Measurements from ENCODE around the gene TSPAN7. TPM values are rescaled to one million over a fixed set of nuclear protein-coding genes. Genes with fewer than 3 reads are reported as not detected.

TSPAN7 gene
- total RNA-seq, 1 experiment from 2014 or later = 3.5 TPM

GRCh38 chrX:38575888-38576287, 14.5 kb downstream of the TSPAN7 start:
- no peaks in the 10 kb centered on the region for H3K27me3 ChIP-seq (ENCODE audit: insufficient read depth, low read length)

More at GRCh38 chrX:38575888-38576287, 14.5 kb downstream of the TSPAN7 start:
- H3K4me3 Mint-ChIP-seq = no peak overlapping the region
- Histone ChIP-seq H2BK5ac (ENCODE audit: insufficient read length, low read length) (no peak overlapping the region), H3K9me3 (ENCODE audit: control insufficient read depth, low read depth, low read length) (no peaks in the 10 kb centered on the region), H3K4ac (ENCODE audit: low read depth, low read length) (no peak overlapping the region), H4K91ac (ENCODE audit: insufficient read length, low read depth, low read length) (no peak overlapping the region), H3K27ac (ENCODE audit: insufficient read length, low read depth, low read length) (no peak overlapping the region), H3K56ac (ENCODE audit: insufficient read length, low read depth, low read length) (no peak overlapping the region), H3K4me2 (ENCODE audit: insufficient read depth, insufficient read length, low read length) (no peak overlapping the region), H2BK20ac (ENCODE audit: low read depth, low read length, poor library complexity, severe bottlenecking) (no peak overlapping the region), H3K14ac (ENCODE audit: insufficient read depth, low read length) (no peak overlapping the region), H4K5ac (ENCODE audit: insufficient read length, low read depth, low read length) (no peak overlapping the region), H3K79me2 (ENCODE audit: insufficient read depth, low read length) (no peaks in the 10 kb centered on the region), H3K79me1 (ENCODE audit: insufficient read depth, low read depth, low read length, poor library complexity, severe bottlenecking) (no peaks in the 10 kb centered on the region), H3K23me2 (ENCODE audit: insufficient read length, low read depth, low read length, poor library complexity, severe bottlenecking) (no peaks in the 10 kb centered on the region), H2BK120ac (ENCODE audit: low read depth, low read length, poor library complexity, severe bottlenecking) (no peak overlapping the region), H3T11ph (ENCODE audit: low read length) (no peak overlapping the region), H3K4me1 (ENCODE audit: insufficient read depth, low read length) (no peaks in the 10 kb centered on the region), H3K23ac (ENCODE audit: insufficient read length, low read depth, low read length) (no peak overlapping the region), H2AFZ (ENCODE audit: low read length) (no peak overlapping the region), H2BK15ac (ENCODE audit: low read depth, low read length) (no peak overlapping the region), H4K8ac (replicated peaks; ENCODE audit: insufficient read length, low read depth, low read length) (no peak overlapping the region), H2AK5ac (ENCODE audit: insufficient read length, low read length) (no peak overlapping the region), H3K9ac (ENCODE audit: extremely low read depth, insufficient read length, low read length) (no peak overlapping the region), H3K18ac (ENCODE audit: insufficient read length, low read depth, low read length) (no peak overlapping the region), H4K20me1 (ENCODE audit: control insufficient read depth, insufficient read depth, insufficient read length) (no peaks in the 10 kb centered on the region), H2BK12ac (ENCODE audit: insufficient read length, low read depth, low read length) (no peak overlapping the region)
- DNase-seq = no peak
- H3K9me3 Mint-ChIP-seq = peaks cover 42 to 49% of the 10 kb centered on the region in 2 experiments
- no peak overlapping the region for H3K27ac Mint-ChIP-seq
- H3K27me3 Mint-ChIP-seq (ENCODE audit: low read depth) = no peaks in the 10 kb centered on the region
- no peaks in the 10 kb centered on the region for H3K4me1 Mint-ChIP-seq
- TF ChIP-seq, protein P1, sequence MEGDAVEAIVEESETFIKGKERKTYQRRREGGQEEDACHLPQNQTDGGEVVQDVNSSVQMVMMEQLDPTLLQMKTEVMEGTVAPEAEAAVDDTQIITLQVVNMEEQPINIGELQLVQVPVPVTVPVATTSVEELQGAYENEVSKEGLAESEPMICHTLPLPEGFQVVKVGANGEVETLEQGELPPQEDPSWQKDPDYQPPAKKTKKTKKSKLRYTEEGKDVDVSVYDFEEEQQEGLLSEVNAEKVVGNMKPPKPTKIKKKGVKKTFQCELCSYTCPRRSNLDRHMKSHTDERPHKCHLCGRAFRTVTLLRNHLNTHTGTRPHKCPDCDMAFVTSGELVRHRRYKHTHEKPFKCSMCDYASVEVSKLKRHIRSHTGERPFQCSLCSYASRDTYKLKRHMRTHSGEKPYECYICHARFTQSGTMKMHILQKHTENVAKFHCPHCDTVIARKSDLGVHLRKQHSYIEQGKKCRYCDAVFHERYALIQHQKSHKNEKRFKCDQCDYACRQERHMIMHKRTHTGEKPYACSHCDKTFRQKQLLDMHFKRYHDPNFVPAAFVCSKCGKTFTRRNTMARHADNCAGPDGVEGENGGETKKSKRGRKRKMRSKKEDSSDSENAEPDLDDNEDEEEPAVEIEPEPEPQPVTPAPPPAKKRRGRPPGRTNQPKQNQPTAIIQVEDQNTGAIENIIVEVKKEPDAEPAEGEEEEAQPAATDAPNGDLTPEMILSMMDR (conservative IDR thresholded peaks at IDR 0.05) = no peak
- WGBS (ENCODE audit: extremely low coverage, insufficient read length, low lambda C conversion rate) = no CpG with 5 or more reads among the region's 2 CpGs
- H3K36me3 Mint-ChIP-seq (ENCODE audit: insufficient read depth in 1 of 3, low read depth in 3 of 3) = peaks cover 0 to 2% (median 0%) of the 10 kb centered on the region in 3 experiments; a peak in 1 of 7 replicates

Data from H9 (cell line).